AG10803 (cell line): ENCODE measurements around the gene ATG10.

ENCODE experiments used
- DNase-seq: peaks from one replicate; pipeline ENCODE4 v3.0.0; 2010; ENCODE audit warnings: low read depth
- H3K4me3 ChIP-seq: 2 replicates; pipeline ENCODE4 v1.5.1; 2011; ENCODE audit warnings: mild to moderate bottlenecking, low read length, control low read depth
- TF ChIP-seq, protein P1 (sequence below): conservative IDR thresholded peaks from 2 replicates; pipeline ENCODE4 v1.5.1; 2011; ENCODE audit warnings: mild to moderate bottlenecking, low read length, control low read depth, inconsistent platforms

Gene ATG10

DNA sequence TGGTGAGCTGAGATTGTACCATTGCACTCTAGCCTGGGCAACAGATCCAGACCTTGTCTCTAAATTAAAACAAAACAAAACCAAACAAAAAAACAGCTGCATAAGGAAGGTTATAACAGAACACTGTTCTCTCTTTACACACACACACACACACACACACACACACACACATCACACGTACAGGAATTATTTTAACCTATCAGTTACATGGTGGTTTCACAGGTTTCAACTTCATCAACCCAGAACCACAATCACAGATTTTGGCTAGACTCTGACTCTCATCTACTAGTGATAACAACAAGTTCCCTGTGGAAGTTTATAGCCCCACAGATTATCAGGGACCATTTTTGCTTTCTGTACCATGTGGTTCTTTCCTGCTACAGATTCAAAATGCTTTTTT is 246.1 kb downstream of the ATG10 start:
- no peak overlapping the region for H3K4me3 ChIP-seq
- TF ChIP-seq, protein P1, sequence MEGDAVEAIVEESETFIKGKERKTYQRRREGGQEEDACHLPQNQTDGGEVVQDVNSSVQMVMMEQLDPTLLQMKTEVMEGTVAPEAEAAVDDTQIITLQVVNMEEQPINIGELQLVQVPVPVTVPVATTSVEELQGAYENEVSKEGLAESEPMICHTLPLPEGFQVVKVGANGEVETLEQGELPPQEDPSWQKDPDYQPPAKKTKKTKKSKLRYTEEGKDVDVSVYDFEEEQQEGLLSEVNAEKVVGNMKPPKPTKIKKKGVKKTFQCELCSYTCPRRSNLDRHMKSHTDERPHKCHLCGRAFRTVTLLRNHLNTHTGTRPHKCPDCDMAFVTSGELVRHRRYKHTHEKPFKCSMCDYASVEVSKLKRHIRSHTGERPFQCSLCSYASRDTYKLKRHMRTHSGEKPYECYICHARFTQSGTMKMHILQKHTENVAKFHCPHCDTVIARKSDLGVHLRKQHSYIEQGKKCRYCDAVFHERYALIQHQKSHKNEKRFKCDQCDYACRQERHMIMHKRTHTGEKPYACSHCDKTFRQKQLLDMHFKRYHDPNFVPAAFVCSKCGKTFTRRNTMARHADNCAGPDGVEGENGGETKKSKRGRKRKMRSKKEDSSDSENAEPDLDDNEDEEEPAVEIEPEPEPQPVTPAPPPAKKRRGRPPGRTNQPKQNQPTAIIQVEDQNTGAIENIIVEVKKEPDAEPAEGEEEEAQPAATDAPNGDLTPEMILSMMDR = no peak
- DNase-seq = no peak

DNA sequence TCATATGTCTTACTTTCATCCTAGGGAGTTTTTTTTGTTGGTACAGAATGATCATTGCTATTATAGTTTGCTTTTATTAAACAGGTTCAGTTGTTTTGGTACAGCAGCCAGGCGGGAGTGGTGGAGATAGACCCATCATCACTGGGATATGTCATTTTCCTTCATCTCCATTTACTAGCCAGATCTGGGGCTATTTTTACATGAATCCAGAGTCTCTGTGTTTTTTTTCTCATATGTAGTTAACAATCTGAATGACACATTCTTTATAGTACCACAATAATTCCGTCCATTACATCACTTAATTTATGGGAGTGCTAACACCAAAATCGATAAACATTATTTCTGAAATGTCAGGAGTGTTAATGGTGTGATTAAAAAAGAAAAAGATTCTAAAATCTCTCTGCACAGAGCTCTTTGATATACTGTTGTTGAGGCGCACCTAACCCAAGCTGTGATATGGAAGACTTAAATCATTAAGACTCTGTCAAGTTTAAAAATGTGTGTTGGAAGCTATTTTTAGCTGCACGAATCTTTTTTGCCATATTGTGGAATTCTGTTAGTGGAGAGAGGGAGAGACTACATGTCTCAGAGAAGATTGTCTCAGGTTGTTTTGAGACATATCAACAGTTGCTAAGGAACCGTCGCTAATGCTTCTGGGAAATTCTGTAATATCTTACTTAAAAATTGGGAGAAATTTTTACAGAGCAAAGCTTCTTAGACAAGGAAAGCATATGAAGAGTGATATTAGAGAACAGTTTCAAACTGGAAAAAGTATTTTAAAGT is 246.7 kb downstream of the ATG10 start:
- TF ChIP-seq, protein P1 = no peak
- peak; percentile 22 for DNase-seq
- H3K4me3 ChIP-seq = no peak overlapping the region

DNA sequence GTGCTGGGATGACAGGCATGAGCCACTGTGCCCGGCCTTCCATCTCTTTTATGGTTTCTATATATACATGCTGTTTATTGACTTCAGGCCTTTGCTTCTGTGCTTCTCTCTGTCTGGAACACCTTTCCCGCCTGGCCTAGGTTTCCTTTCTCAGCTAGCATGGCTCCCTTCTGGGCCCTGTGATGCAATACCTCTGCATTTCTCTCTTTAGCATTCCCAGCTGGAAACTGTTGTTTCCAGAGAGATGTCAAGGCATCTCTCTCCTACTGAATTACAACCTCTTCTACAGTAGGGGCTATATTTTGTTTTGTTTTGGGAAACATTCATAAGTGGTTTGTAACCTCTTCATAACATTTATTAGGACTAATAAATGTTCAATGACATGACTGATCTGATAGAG is 249.2 kb downstream of the ATG10 start:
- no peak overlapping the region for H3K4me3 ChIP-seq
- DNase-seq = no peak
- TF ChIP-seq, protein P1 = no peak

DNA sequence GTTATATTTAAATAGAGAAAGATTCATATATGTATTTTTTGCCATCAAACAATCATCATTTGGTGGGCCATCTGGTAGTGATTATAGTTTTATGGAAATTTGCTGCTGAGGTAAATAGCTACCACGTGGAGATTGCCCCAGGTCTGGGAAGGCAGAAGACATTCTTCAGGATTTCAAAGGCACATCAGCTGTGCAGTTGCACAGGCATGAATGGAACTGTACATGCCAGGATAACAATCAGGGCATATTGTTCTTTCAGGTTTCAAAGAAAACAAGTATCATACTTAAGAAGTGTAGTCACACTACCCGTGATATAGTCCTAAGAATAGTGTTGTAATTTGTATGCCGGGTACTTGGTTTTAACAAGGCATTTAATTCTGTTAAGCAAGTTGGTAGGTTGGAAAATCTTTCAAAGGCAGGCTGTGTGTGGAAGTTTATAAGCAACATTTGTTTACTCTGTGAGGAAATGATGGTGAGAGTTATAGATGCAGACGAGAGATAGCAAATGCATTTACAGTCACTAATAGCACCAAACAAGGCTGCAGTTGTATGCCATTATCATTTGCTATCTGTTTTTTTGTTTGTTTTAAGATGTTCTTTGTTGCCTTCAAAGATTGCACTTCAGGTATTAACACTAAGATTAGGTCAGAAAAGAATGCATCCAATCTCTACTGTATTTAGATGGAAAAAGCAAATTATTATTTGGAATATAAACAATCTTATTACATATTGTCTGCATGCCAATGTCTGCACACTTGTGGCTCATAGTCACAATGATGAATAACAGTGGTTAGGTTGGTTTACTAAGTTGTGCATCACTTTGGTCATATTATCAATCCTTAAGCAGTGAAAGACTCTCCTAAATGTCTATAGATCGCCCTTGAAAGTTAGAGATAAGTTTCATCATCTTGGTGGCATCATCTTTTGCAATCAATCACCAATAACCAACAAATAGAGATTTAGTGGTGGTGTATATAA is 251.1 kb downstream of the ATG10 start:
- TF ChIP-seq, protein P1 = no peak
- no peak overlapping the region for H3K4me3 ChIP-seq
- peak; percentile 27 for DNase-seq

DNA sequence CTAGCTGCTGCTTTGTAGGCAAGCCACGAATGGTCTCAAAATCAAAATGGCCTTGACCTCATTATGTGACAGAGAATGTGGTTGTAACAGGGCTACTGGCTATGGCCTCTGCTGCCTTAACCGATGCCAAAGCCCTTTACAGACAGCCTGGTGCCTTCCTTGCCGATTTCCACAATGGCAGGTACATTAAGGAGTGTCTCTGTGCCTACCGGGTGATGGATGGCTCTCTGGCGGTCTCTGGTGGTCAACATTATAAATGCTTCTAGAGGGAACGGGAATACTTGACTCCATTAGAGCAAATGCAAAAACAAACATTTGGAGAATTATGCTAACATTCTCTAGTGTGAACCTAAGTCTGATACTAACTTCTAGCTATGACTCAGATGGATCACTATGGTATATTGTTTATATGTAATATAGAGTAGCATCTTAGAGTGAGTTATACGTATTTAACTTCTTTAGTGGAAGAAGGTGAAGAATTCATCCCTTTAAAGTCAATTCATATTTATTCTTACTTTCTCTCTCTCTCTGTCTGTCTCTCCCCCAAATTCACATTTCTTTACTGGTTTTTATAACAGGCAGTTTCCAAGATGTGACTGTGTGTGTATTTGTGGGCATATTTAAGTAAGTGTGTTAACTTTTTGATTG is 253.8 kb downstream of the ATG10 start:
- TF ChIP-seq, protein P1 = peak; percentile 90
- H3K4me3 ChIP-seq = no peak overlapping the region
- DNase-seq = peak; percentile 46

DNA sequence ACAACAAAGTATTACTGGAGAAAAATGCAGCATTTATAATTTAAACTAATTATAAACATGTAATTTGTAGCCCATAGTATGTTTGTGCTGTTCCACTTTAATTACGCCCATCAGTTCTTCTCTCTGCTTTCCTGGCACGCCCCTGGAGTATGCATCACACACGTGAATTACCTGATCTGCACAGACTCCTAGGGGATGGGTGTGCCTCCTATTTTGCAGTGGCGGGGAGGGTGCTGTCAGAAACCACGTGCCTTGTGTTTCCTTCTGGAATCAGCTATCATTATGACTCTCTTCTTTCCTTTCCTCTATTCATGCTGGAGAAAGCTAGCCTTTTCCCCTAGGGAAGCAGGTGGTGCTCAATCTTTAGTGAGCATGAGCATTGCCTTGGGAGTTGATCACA is 263.1 kb downstream of the ATG10 start:
- H3K4me3 ChIP-seq = no peak overlapping the region
- TF ChIP-seq, protein P1 = no peak
- no peak for DNase-seq
